ENCODE measurements around the gene PLA2G2F. TPM values are rescaled to one million over a fixed set of nuclear protein-coding genes. Genes with fewer than 3 reads are reported as not detected.

Gene PLA2G2F
- total RNA-seq, 1 experiment from 2014 or later: not detected

GRCh38 chr1:20188455-20188817 lies 49.3 kb downstream of the PLA2G2F start:
- H3K9me3 Mint-ChIP-seq: no peaks in the 10 kb centered on the region
- TF ChIP-seq HMGXB4 (CRISPR knock-in tag; IDR thresholded peaks at IDR 0.05) (no peak), MAX (CRISPR knock-in tag; IDR thresholded peaks at IDR 0.05) (no peak)
- DNase-seq (ENCODE audit: low spot score) (no peak), ATAC-seq (no peak)
- H3K36me3 Mint-ChIP-seq: no peaks in the 10 kb centered on the region
- H3K27me3 Mint-ChIP-seq (ENCODE audit: low read depth): peaks cover 45% of the 10 kb centered on the region
- no peak overlapping the region for H3K27ac Mint-ChIP-seq
- ChIA-PET CTCF (interaction anchor here (1.5 to 1.7 kb wide), 2 partner anchors 25 to 37 kb away, joined by 4 to 7 read pairs; no protein-coding TSS in a partner anchor), POLR2A (no interaction called here)
- H3K4me3 Mint-ChIP-seq: no peak overlapping the region
- peaks cover 24% of the 10 kb centered on the region for H3K4me1 Mint-ChIP-seq

GRCh38 chr1:20189664-20190063 lies 50.5 kb downstream of the PLA2G2F start:
- DNase-seq (ENCODE audit: low spot score) (no peak), ATAC-seq (no peak)
- peaks cover 28% of the 10 kb centered on the region for H3K4me1 Mint-ChIP-seq
- TF ChIP-seq ETV6 (CRISPR knock-in tag; IDR thresholded peaks at IDR 0.05) (no peak), CREM (CRISPR knock-in tag; IDR thresholded peaks at IDR 0.05) (no peak), FOXP1 (CRISPR knock-in tag; IDR thresholded peaks at IDR 0.05; ENCODE audit: borderline replicate concordance) (no peak), ZNF532 (CRISPR knock-in tag; IDR thresholded peaks at IDR 0.05; ENCODE audit: borderline replicate concordance) (no peak), AR (CRISPR knock-in tag; IDR thresholded peaks at IDR 0.05) (no peak), HMGA2 (CRISPR knock-in tag; IDR thresholded peaks at IDR 0.05) (no peak), ZNF232 (CRISPR knock-in tag; IDR thresholded peaks at IDR 0.05) (no peak), ZNF396 (CRISPR knock-in tag; IDR thresholded peaks at IDR 0.05; ENCODE audit: borderline replicate concordance) (no peak), ARID4B (CRISPR knock-in tag; IDR thresholded peaks at IDR 0.05; ENCODE audit: borderline replicate concordance) (no peak), KAT7 (CRISPR knock-in tag; IDR thresholded peaks at IDR 0.05; ENCODE audit: borderline replicate concordance) (no peak), RORB (CRISPR knock-in tag; IDR thresholded peaks at IDR 0.05) (no peak)
- no peaks in the 10 kb centered on the region for H3K9me3 Mint-ChIP-seq
- H3K27ac Mint-ChIP-seq: no peak overlapping the region
- POLR2A ChIA-PET: interaction anchor here (0.6 kb wide), 1 partner anchor 36 kb away, joined by 3 read pairs; no protein-coding TSS in a partner anchor
- H3K36me3 Mint-ChIP-seq: no peaks in the 10 kb centered on the region
- CTCF ChIA-PET: interaction anchor here (1.3 kb wide), 1 partner anchor 241 kb away, joined by 4 read pairs; no protein-coding TSS in a partner anchor
- H3K4me3 Mint-ChIP-seq: no peak overlapping the region
- H3K27me3 Mint-ChIP-seq (ENCODE audit: low read depth): peaks cover 38% of the 10 kb centered on the region
